Measurements from ENCODE around the gene PBX2. TPM values are rescaled to one million over a fixed set of nuclear protein-coding genes. Genes with fewer than 3 reads are reported as not detected.

The PBX2 gene
- total RNA-seq, 1 experiment from 2014 or later = 176 TPM

- Histone ChIP-seq H3K56ac (ENCODE audit: insufficient read length, low read depth, low read length) (no peak overlapping the region), H3K27ac (ENCODE audit: insufficient read length, low read depth, low read length) (no peak overlapping the region), H3K9me3 (ENCODE audit: control insufficient read depth, low read depth, low read length) (no peaks in the 10 kb centered on the region), H2BK12ac (ENCODE audit: insufficient read length, low read depth, low read length) (no peak overlapping the region), H3K18ac (ENCODE audit: insufficient read length, low read depth, low read length) (no peak overlapping the region), H3K27me3 (ENCODE audit: insufficient read depth, low read length) (no peaks in the 10 kb centered on the region), H2AFZ (ENCODE audit: low read length) (no peak overlapping the region), H3K4ac (ENCODE audit: low read depth, low read length) (no peak overlapping the region), H2BK120ac (ENCODE audit: low read depth, low read length, poor library complexity, severe bottlenecking) (no peak overlapping the region), H3K79me2 (ENCODE audit: insufficient read depth, low read length) (no peaks in the 10 kb centered on the region), H3T11ph (ENCODE audit: low read length) (no peak overlapping the region), H2BK15ac (ENCODE audit: low read depth, low read length) (no peak overlapping the region), H4K20me1 (ENCODE audit: control insufficient read depth, insufficient read depth, insufficient read length) (no peaks in the 10 kb centered on the region), H3K4me1 (ENCODE audit: insufficient read depth, low read length) (no peaks in the 10 kb centered on the region), H2BK20ac (ENCODE audit: low read depth, low read length, poor library complexity, severe bottlenecking) (no peak overlapping the region), H3K9ac (ENCODE audit: extremely low read depth, insufficient read length, low read length) (no peak overlapping the region), H3K23me2 (ENCODE audit: insufficient read length, low read depth, low read length, poor library complexity, severe bottlenecking) (peaks cover 3% of the 10 kb centered on the region), H4K5ac (ENCODE audit: insufficient read length, low read depth, low read length) (no peak overlapping the region), H3K79me1 (ENCODE audit: insufficient read depth, low read depth, low read length, poor library complexity, severe bottlenecking) (no peaks in the 10 kb centered on the region), H3K4me2 (ENCODE audit: insufficient read depth, insufficient read length, low read length) (no peak overlapping the region), H3K14ac (ENCODE audit: insufficient read depth, low read length) (no peak overlapping the region), H2AK5ac (ENCODE audit: insufficient read length, low read length) (no peak overlapping the region), H4K91ac (ENCODE audit: insufficient read length, low read depth, low read length) (no peak overlapping the region), H3K23ac (ENCODE audit: insufficient read length, low read depth, low read length) (no peak overlapping the region), H2BK5ac (ENCODE audit: insufficient read length, low read length) (no peak overlapping the region), H4K8ac (replicated peaks; ENCODE audit: insufficient read length, low read depth, low read length) (no peak overlapping the region)
- TF ChIP-seq, protein P1, sequence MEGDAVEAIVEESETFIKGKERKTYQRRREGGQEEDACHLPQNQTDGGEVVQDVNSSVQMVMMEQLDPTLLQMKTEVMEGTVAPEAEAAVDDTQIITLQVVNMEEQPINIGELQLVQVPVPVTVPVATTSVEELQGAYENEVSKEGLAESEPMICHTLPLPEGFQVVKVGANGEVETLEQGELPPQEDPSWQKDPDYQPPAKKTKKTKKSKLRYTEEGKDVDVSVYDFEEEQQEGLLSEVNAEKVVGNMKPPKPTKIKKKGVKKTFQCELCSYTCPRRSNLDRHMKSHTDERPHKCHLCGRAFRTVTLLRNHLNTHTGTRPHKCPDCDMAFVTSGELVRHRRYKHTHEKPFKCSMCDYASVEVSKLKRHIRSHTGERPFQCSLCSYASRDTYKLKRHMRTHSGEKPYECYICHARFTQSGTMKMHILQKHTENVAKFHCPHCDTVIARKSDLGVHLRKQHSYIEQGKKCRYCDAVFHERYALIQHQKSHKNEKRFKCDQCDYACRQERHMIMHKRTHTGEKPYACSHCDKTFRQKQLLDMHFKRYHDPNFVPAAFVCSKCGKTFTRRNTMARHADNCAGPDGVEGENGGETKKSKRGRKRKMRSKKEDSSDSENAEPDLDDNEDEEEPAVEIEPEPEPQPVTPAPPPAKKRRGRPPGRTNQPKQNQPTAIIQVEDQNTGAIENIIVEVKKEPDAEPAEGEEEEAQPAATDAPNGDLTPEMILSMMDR (conservative IDR thresholded peaks at IDR 0.05) = no peak
- Mint-ChIP-seq H3K4me1 (no peaks in the 10 kb centered on the region), H3K4me3 (peak overlapping the region in 1 of 2 experiments; percentile 46; a peak in 1 of 5 replicates), H3K27ac (no peak overlapping the region), H3K9me3 (no peaks in the 10 kb centered on the region; a peak in 1 of 5 replicates), H3K27me3 (ENCODE audit: low read depth) (peaks cover 9% of the 10 kb centered on the region), H3K36me3 (ENCODE audit: insufficient read depth in 1 of 3, low read depth in 3 of 3) (peaks cover 0 to 1% (median 0%) of the 10 kb centered on the region in 3 experiments; a peak in 1 of 7 replicates)
- no peak for DNase-seq
- no CpG with 5 or more reads among the region's 10 CpGs for WGBS (ENCODE audit: extremely low coverage, insufficient read length, low lambda C conversion rate)
These were observed 26.3 kb upstream of the PBX2 start for GRCh38 chr6:32216285-32216684.
